Loucy (cell line): ENCODE results near the gene NID1.

Experiments
- CTCF ChIP-seq: fragments of 200-600 bp; sonication (generic); conservative IDR thresholded peaks from 2 replicates; pipeline ENCODE4 v1.5.1; 2014; ENCODE audit warnings: mild to moderate bottlenecking, antibody characterized with exemption, low read length
- EZH2phosphoT487 ChIP-seq: fragments of 200-600 bp; IDR thresholded peaks from 2 replicates; pipeline ENCODE4 v1.6.1; 2018; ENCODE audit warnings: antibody characterized with exemption, mild to moderate bottlenecking, moderate library complexity, borderline replicate concordance

DNA sequence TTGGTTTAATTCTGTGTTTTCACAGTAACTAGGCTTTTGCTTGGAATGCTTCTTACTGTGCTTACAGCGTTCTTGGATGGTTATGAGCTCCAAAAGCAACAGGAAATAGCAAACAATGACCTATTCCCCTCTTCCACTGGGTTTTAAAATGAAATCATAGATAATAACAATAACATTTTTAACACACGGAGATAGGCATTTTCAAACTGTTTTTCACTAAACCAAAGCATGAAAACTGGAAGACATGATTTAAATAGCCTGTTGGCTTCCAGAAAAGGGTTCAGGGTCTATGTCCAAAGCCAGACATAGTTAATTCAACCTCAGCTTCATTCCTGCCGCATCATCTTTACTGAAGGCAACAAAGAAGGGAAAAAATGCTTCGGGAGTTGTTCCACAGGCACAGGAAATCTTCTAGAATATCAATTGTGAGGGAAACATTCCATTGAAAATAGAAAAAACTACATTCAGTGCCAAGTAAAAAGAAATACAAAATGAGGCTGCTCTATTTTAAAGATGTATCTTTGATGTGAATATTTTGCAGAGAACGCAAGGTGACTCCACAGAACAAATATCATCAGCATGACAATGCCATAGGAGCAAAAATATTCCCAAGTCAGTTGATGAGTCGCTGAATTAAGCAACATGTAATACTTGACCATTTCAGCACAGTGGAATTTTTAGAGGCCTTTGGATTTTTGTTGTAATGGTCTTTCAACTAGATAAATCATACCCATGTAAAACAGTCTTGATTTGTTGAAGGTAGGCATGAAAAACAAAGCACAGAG, 80.7 kb downstream of the NID1 start:
- TF ChIP-seq CTCF (no peak), EZH2phosphoT487 (no peak)
